Activated naive CD4-positive, alpha-beta T cell treated with anti-CD3 and anti-CD28 coated beads, Interleukin-2, amount 50 U/mL, for 24 hours (primary cell): ENCODE results near the gene SLC7A7.
"Not testable (repeated sequence)": the region's sequence is repeated elsewhere in the genome, so short reads cannot be mapped to it uniquely, and the experiment has no call there.

Experiments
- H3K27ac Mint-ChIP-seq: one replicate; pipeline ENCODE4 v1.8.0; 2021; ENCODE audit warnings: mild to moderate bottlenecking, mixed read lengths
- H3K27me3 Mint-ChIP-seq: one replicate; pipeline ENCODE4 v1.8.0; 2021; ENCODE audit warnings: mixed read lengths
- H3K36me3 Mint-ChIP-seq: one replicate; pipeline ENCODE4 v1.8.0; 2021; ENCODE audit warnings: mixed read lengths
- H3K4me1 Mint-ChIP-seq: one replicate; pipeline ENCODE4 v1.8.0; 2021; ENCODE audit warnings: mixed read lengths
- H3K4me3 Mint-ChIP-seq: one replicate; pipeline ENCODE4 v1.8.0; 2021; ENCODE audit warnings: mild to moderate bottlenecking, mixed read lengths
- H3K9me3 Mint-ChIP-seq: one replicate; pipeline ENCODE4 v1.8.0; 2021; ENCODE audit warnings: mixed read lengths

Gene SLC7A7

DNA sequence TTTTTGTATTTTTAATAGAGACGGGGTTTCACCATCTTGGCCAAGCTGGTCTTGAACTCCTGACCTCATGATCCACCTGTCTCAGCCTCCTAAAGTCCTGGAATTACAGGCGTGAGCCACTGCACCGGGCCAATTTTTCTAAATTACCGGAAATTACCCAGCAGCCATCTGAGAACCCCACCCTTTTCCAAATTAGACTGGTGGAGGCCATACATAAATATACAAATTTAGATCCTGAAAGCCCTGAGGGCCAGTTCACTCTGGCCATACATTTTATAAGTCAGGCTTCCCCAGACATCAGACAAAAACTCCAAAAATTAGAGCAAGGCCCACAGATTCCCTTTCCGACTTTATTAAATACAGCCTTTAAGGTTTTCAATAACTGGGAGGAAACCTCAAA lies 83.2 kb downstream of the SLC7A7 start:
- not testable (repeated sequence) for H3K27me3 Mint-ChIP-seq, H3K27ac Mint-ChIP-seq, H3K36me3 Mint-ChIP-seq, H3K4me3 Mint-ChIP-seq, H3K9me3 Mint-ChIP-seq, H3K4me1 Mint-ChIP-seq

DNA sequence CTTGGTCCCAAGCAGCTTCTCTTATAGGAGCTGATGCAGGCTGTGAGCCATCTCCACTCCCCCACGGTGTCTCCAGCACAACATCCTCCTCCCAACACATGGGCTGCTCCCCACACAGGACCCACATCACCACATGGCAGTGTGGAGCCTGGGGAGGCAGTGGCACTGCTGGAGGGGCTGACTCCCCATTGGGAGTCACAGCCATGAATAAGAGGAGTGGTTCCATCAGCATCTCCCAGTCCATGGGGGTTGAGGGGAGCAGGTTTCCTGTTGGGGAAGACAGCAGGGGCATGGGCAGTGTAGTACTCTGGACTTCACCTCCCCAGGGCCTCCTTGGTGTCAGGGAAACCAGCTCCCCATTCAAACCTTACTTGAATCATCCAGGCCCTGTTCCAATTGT lies 89.2 kb downstream of the SLC7A7 start:
- Mint-ChIP-seq H3K27me3 (no peaks in the 10 kb centered on the region), H3K4me3 (no peak overlapping the region), H3K27ac (no peak overlapping the region), H3K9me3 (no peaks in the 10 kb centered on the region), H3K36me3 (no peaks in the 10 kb centered on the region), H3K4me1 (no peaks in the 10 kb centered on the region)

DNA sequence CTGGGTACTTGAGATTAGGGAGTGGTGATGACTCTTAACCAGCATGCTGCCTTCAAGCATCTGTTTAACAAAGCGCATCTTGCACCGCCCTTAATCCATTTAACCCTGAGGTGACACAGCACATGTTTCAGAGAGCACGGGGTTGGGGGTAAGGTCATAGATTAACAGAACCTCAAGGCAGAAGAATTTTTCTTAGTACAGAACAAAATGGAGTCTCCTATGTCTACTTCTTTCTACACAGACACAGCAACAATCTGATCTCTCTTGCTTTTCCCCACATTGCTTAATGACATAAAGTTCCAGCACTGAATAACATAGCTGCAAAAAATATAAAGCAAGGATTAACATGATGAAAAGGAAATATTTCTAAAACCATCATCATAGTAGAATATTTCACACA lies 89.9 kb downstream of the SLC7A7 start:
- H3K9me3 Mint-ChIP-seq, H3K27me3 Mint-ChIP-seq, H3K27ac Mint-ChIP-seq, H3K4me1 Mint-ChIP-seq, H3K36me3 Mint-ChIP-seq, H3K4me3 Mint-ChIP-seq: not testable (repeated sequence)

DNA sequence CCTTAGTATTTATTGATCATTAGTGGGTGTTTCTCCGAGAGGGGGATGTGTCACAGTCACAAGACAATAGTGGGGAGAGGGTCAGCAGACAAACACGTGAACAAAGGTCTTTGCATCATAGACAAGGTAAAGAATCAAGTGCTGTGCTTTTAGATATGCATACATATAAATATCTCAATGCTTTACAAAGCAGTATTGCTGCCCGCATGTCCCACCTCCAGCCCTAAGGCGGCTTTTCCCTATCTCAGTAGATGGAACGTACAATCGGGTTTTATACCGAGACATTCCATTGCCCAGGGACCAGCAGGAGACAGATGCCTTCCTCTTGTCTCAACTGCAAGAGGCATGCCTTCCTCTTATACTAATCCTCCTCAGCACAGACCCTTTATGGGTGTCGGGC lies 90.4 kb downstream of the SLC7A7 start:
- not testable (repeated sequence) for H3K27me3 Mint-ChIP-seq, H3K27ac Mint-ChIP-seq, H3K4me1 Mint-ChIP-seq, H3K4me3 Mint-ChIP-seq, H3K36me3 Mint-ChIP-seq, H3K9me3 Mint-ChIP-seq

DNA sequence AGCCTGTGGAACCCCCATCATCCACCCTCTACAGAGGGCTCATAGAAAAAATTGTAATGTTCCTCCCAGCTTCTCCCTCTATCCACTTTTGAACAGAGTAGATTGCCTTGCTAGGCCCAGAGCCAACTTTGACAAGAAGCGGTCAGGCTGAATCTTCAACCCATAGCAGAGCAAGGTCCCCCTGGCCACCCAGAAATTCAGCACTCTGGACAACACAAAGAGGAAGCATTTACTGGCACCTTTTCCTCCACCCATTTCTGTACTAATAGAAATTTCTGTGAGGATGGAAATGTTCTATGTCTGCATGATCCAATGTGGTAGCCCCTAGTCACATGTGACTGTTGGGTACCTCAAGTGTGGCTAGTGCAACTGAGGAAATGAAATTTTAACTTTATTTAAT lies 91.4 kb downstream of the SLC7A7 start:
- H3K4me3 Mint-ChIP-seq, result no peak overlapping the region
- H3K27me3 Mint-ChIP-seq, result no peaks in the 10 kb centered on the region
- no peaks in the 10 kb centered on the region for H3K4me1 Mint-ChIP-seq
- no peak overlapping the region for H3K27ac Mint-ChIP-seq
- H3K9me3 Mint-ChIP-seq, result no peaks in the 10 kb centered on the region
- no peaks in the 10 kb centered on the region for H3K36me3 Mint-ChIP-seq
